HG02943 (cell line): ENCODE data around the gene ZRANB3.
"Not testable (repeated sequence)": the region's sequence is repeated elsewhere in the genome, so short reads cannot be mapped to it uniquely, and the experiment has no call there.

Experiments
- ATAC-seq: cut with Tn5 transposase; IDR thresholded peaks from one replicate; pipeline ENCODE4 v1.9.1; 2021; ENCODE audit warnings: mild to moderate bottlenecking, low read depth, moderate library complexity; ENCODE audit not compliant: unreplicated experiment

The ZRANB3 gene

GRCh38 chr2:135494503-135494902 is 36.5 kb downstream of the ZRANB3 start:
- no peak for ATAC-seq

- no peak for ATAC-seq
Observed at GRCh38 chr2:135490376-135490775, 40.6 kb downstream of the ZRANB3 start.

- no peak for ATAC-seq
Observed at GRCh38 chr2:135485441-135485840, 45.6 kb downstream of the ZRANB3 start.

- ATAC-seq: no peak
Observed at GRCh38 chr2:135475128-135475527, 55.9 kb downstream of the ZRANB3 start.

GRCh38 chr2:135473567-135473966 is 57.5 kb downstream of the ZRANB3 start:
- no peak for ATAC-seq

GRCh38 chr2:135471106-135471505 is 59.9 kb downstream of the ZRANB3 start:
- ATAC-seq: no peak

- ATAC-seq: no peak
Observed at GRCh38 chr2:135457279-135457678, 73.7 kb downstream of the ZRANB3 start.

GRCh38 chr2:135456835-135457234 is 74.2 kb downstream of the ZRANB3 start:
- ATAC-seq: no peak

- no peak for ATAC-seq
Observed at GRCh38 chr2:135456431-135456830, 74.6 kb downstream of the ZRANB3 start.

GRCh38 chr2:135454608-135455007 is 76.4 kb downstream of the ZRANB3 start:
- no peak for ATAC-seq

GRCh38 chr2:135453027-135453426 is 78.0 kb downstream of the ZRANB3 start:
- not testable (repeated sequence) for ATAC-seq

- ATAC-seq: no peak
Observed at GRCh38 chr2:135451966-135452365, 79.1 kb downstream of the ZRANB3 start.

- not testable (repeated sequence) for ATAC-seq
Observed at GRCh38 chr2:135443013-135443412, 88.0 kb downstream of the ZRANB3 start.

GRCh38 chr2:135435155-135435554 is 95.9 kb downstream of the ZRANB3 start:
- ATAC-seq: not testable (repeated sequence)

- ATAC-seq: no peak
Observed at GRCh38 chr2:135424849-135425248, 106.2 kb downstream of the ZRANB3 start.

GRCh38 chr2:135422898-135423297 is 108.1 kb downstream of the ZRANB3 start:
- no peak for ATAC-seq

GRCh38 chr2:135411646-135412045 is 119.4 kb downstream of the ZRANB3 start:
- ATAC-seq: no peak

GRCh38 chr2:135409436-135409835 is 121.6 kb downstream of the ZRANB3 start:
- no peak for ATAC-seq

GRCh38 chr2:135396259-135396658 is 134.8 kb downstream of the ZRANB3 start:
- not testable (repeated sequence) for ATAC-seq

- ATAC-seq: no peak
Observed at GRCh38 chr2:135386993-135387392, 144.0 kb downstream of the ZRANB3 start.

GRCh38 chr2:135378591-135378990 is 152.4 kb downstream of the ZRANB3 start:
- ATAC-seq: no peak

GRCh38 chr2:135373702-135374101 is 157.3 kb downstream of the ZRANB3 start:
- no peak for ATAC-seq

- no peak for ATAC-seq
Observed at GRCh38 chr2:135349941-135350340, 181.1 kb downstream of the ZRANB3 start.
